Kidney (tissue), 14 donors: ENCODE measurements around the gene HDAC2. TPM values are rescaled to one million over a fixed set of nuclear protein-coding genes. Genes with fewer than 3 reads are reported as not detected.

Experiments used
- DNase-seq, 5 donors: peaks; one replicate each; pipeline ENCODE4 v3.0.0-alpha.2; 2013 to 2020
- FAIRE-seq: peaks from 2 replicates; lab custom pipeline; 2012; peaks lifted over from hg19 to GRCh38; lab: Jason Lieb, UNC
- H3K27ac ChIP-seq, 2 donors: one replicate each; pipeline ENCODE4 v1.7.0; 2013; ENCODE audit warnings: low read depth in 2 of 2, low read length in 2 of 2, inconsistent platforms in 1 of 2
- H3K27me3 ChIP-seq: one replicate; pipeline ENCODE4 v1.7.1; 2013; ENCODE audit warnings: low read length, inconsistent platforms; ENCODE audit not compliant: control insufficient read depth, insufficient read depth
- H3K36me3 ChIP-seq, 3 donors: one replicate each; pipeline versions ENCODE4 v1.7.0 to v1.7.1; 2013; ENCODE audit warnings: low read length in 3 of 3, control low read depth in 1 of 3, inconsistent platforms in 1 of 3; ENCODE audit not compliant: insufficient read depth in 3 of 3, control insufficient read depth in 2 of 3
- H3K4me1 ChIP-seq, 3 donors: one replicate each; pipeline versions ENCODE4 v1.7.0 to v1.7.1; 2013; ENCODE audit warnings: low read length in 3 of 3, inconsistent platforms in 1 of 3, low read depth in 1 of 3; ENCODE audit not compliant: control insufficient read depth in 2 of 3, insufficient read depth in 2 of 3
- H3K4me3 ChIP-seq, 3 donors: one replicate each; pipeline versions ENCODE4 v1.7.0 to v1.8.1; 2013; ENCODE audit warnings: low read length in 3 of 3, control low read depth in 1 of 3, inconsistent platforms in 1 of 3
- H3K9ac ChIP-seq, 3 donors: one replicate each; pipeline versions ENCODE4 v1.7.0 to v1.7.1; 2013; ENCODE audit warnings: low read length in 3 of 3, control low read depth in 1 of 3, inconsistent platforms in 1 of 3
- H3K9me3 ChIP-seq, 3 donors: one replicate each; pipeline versions ENCODE4 v1.7.0 to v1.7.1; 2013; ENCODE audit warnings: low read length in 3 of 3, control low read depth in 1 of 3, inconsistent platforms in 1 of 3; ENCODE audit not compliant: control insufficient read depth in 2 of 3, insufficient read depth in 1 of 3
- CTCF ChIP-seq: IDR thresholded peaks from 3 replicates; pipeline ENCODE4 v1.5.1; 2012; ENCODE audit warnings: mild to moderate bottlenecking, moderate library complexity, borderline replicate concordance; ENCODE audit not compliant: insufficient read depth; ENCODE audit errors: extremely low read depth
- intact Hi-C: fragments of 100-400 bp; cut with DNase I; formaldehyde crosslinking; loops from one replicate; pipeline ENCODE4 v1.11.1; 2022
- polyA plus RNA-seq: library from polyadenylated mRNA; stranded (reverse); fragments of 350-450 nt; fragmentation: Illumina TruSeq; extraction: RNeasy Lipid Tissue Mini Kit (QIAGEN cat#74804); gene quantifications from one replicate; pipeline ENCODE4 v1.2.3, GENCODE V29; 2014; ENCODE audit warnings: low read depth, low replicate concordance; ENCODE audit not compliant: insufficient read depth
- total RNA-seq: library from RNA; stranded (reverse); fragmentation: NEBNext Ultra II Directional; extraction: Animal tissue kit (Norgen Biotek cat#: 25700); gene quantifications from one replicate; pipeline ENCODE4 v1.2.1, GENCODE V29; 2021
- donor health status: control.
- donor health status: control.
- donor health status: control.
- donor health status: control.
- donor health status: control.
- donor health status: DM: yes; HTN: yes; CAD: no.
- donor health status: Normal renal cell carcinoma (clear cell type).

The HDAC2 gene
- total and polyA plus RNA-seq, 2 donors from 2014 or later: 51.9 to 59.1 TPM

- no peak overlapping the region for H3K27ac ChIP-seq
- DNase-seq (no peak), FAIRE-seq (no peak)
- intact Hi-C loops: no loop called here
- H3K9me3 ChIP-seq: no peaks in the 10 kb centered on the region
- no peaks in the 10 kb centered on the region for H3K27me3 ChIP-seq
- H3K4me3 ChIP-seq: no peak overlapping the region
- H3K9ac ChIP-seq: no peak overlapping the region
- H3K36me3 ChIP-seq: no peaks in the 10 kb centered on the region
- TF ChIP-seq CTCF: no peak
- no peaks in the 10 kb centered on the region for H3K4me1 ChIP-seq
Measured at GRCh38 chr6:114001354-114001753, 30.4 kb upstream of the HDAC2 start.

GRCh38 chr6:114000069-114000468 lies 29.1 kb upstream of the HDAC2 start:
- Histone ChIP-seq H3K4me1 (no peaks in the 10 kb centered on the region), H3K9me3 (no peaks in the 10 kb centered on the region), H3K27ac (no peak overlapping the region), H3K36me3 (no peaks in the 10 kb centered on the region), H3K9ac (no peak overlapping the region), H3K4me3 (no peak overlapping the region), H3K27me3 (no peaks in the 10 kb centered on the region)
- FAIRE-seq (no peak), DNase-seq (no peak)
- intact Hi-C loops: no loop called here
- TF ChIP-seq CTCF: no peak

GRCh38 chr6:113999284-113999683 lies 28.3 kb upstream of the HDAC2 start:
- intact Hi-C loops: no loop called here
- Histone ChIP-seq H3K36me3 (no peaks in the 10 kb centered on the region), H3K4me1 (no peaks in the 10 kb centered on the region), H3K27ac (no peak overlapping the region), H3K9me3 (no peaks in the 10 kb centered on the region), H3K27me3 (no peaks in the 10 kb centered on the region), H3K9ac (no peak overlapping the region), H3K4me3 (no peak overlapping the region)
- DNase-seq (no peak), FAIRE-seq (no peak)
- TF ChIP-seq CTCF: no peak

GRCh38 chr6:113998811-113999210 lies 27.9 kb upstream of the HDAC2 start:
- Histone ChIP-seq H3K9me3 (no peaks in the 10 kb centered on the region), H3K4me3 (no peak overlapping the region), H3K27ac (no peak overlapping the region), H3K36me3 (no peaks in the 10 kb centered on the region), H3K4me1 (no peaks in the 10 kb centered on the region), H3K9ac (no peak overlapping the region), H3K27me3 (no peaks in the 10 kb centered on the region)
- TF ChIP-seq CTCF: no peak
- FAIRE-seq: no peak
- intact Hi-C loops: no loop called here
- no peak for DNase-seq
